Naive thymus-derived CD8-positive, alpha-beta T cell (primary cell): ENCODE measurements around the gene CD68. TPM values are rescaled to one million over a fixed set of nuclear protein-coding genes. Genes with fewer than 3 reads are reported as not detected.

Experiments
- ATAC-seq, 2 donors: fragments of 150-1000 bp; cut with Tn5 transposase in 1 of 2; sonication (Bioruptor Pico), chemical (Tn5 transposase) in 1 of 2; 1 replicate in 1 of 2; 2 replicates in 1 of 2; pipeline ENCODE4 v1.10.0; 2021; ENCODE audit warnings: mild to moderate bottlenecking in 2 of 2, moderate library complexity in 2 of 2
- POLR2A ChIA-PET: fragments of 350-600 bp; sonication (Branson Sonifier 250); formaldehyde crosslinking; loops from one replicate; lab custom pipeline; 2021; ENCODE audit warnings: antibody characterized with exemption; lab: Charles Lee
- DNase-seq, 10 donors: peaks; one replicate each; pipeline versions ENCODE4 v3.0.0 to v3.0.0-alpha.2; 2020 to 2022
- H3K27ac Mint-ChIP-seq, 10 donors: one replicate each; pipeline ENCODE4 v1.8.0; 2020 to 2022; ENCODE audit warnings: mild to moderate bottlenecking in 10 of 10, mixed read lengths in 10 of 10, moderate library complexity in 4 of 10, inconsistent platforms in 1 of 10
- H3K27me3 Mint-ChIP-seq, 5 donors: one replicate each; pipeline ENCODE4 v1.8.0; 2021 to 2022; ENCODE audit warnings: mixed read lengths in 5 of 5
- H3K36me3 Mint-ChIP-seq, 3 donors: one replicate each; pipeline ENCODE4 v1.8.0; 2020 to 2022; ENCODE audit warnings: mixed read lengths in 3 of 3, mild to moderate bottlenecking in 2 of 3, inconsistent platforms in 1 of 3
- H3K4me1 Mint-ChIP-seq, 4 donors: one replicate each; pipeline ENCODE4 v1.8.0; 2021 to 2022; ENCODE audit warnings: mixed read lengths in 4 of 4
- H3K4me3 Mint-ChIP-seq, 10 donors: one replicate each; pipeline ENCODE4 v1.8.0; 2020 to 2022; ENCODE audit warnings: mild to moderate bottlenecking in 10 of 10, mixed read lengths in 10 of 10, moderate library complexity in 6 of 10, inconsistent platforms in 1 of 10
- H3K9me3 Mint-ChIP-seq, 9 donors: one replicate each; pipeline ENCODE4 v1.8.0; 2020 to 2022; ENCODE audit warnings: mixed read lengths in 9 of 9, mild to moderate bottlenecking in 3 of 9, inconsistent platforms in 1 of 9, moderate library complexity in 1 of 9
- polyA plus RNA-seq, 3 donors: library from polyadenylated mRNA; unstranded; fragments of 300-500 nt; fragmentation: Illumina TruSeq; gene quantifications; one replicate each; pipeline ENCODE4 v1.2.3, GENCODE V29; 2021
- total RNA-seq, 8 experiments: library from RNA in 2 of 8; stranded (reverse) in 2 of 8; gene quantifications; one replicate each; pipeline ENCODE4 v1.2.3 and lab custom pipeline; 2021 to 2026

CD68 gene, protein sequence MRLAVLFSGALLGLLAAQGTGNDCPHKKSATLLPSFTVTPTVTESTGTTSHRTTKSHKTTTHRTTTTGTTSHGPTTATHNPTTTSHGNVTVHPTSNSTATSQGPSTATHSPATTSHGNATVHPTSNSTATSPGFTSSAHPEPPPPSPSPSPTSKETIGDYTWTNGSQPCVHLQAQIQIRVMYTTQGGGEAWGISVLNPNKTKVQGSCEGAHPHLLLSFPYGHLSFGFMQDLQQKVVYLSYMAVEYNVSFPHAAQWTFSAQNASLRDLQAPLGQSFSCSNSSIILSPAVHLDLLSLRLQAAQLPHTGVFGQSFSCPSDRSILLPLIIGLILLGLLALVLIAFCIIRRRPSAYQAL
- total RNA-seq (1 to 10 TPM; 4.4 to 4.6 TPM), polyA plus RNA-seq (under 1 TPM; 0.15 to 0.59 (median 0.31) TPM), total RNA-seq (lab: John Stamatoyannopoulos, UW) (0 to 0.49 (median 0.04) reads per million in 6 experiments)

DNA sequence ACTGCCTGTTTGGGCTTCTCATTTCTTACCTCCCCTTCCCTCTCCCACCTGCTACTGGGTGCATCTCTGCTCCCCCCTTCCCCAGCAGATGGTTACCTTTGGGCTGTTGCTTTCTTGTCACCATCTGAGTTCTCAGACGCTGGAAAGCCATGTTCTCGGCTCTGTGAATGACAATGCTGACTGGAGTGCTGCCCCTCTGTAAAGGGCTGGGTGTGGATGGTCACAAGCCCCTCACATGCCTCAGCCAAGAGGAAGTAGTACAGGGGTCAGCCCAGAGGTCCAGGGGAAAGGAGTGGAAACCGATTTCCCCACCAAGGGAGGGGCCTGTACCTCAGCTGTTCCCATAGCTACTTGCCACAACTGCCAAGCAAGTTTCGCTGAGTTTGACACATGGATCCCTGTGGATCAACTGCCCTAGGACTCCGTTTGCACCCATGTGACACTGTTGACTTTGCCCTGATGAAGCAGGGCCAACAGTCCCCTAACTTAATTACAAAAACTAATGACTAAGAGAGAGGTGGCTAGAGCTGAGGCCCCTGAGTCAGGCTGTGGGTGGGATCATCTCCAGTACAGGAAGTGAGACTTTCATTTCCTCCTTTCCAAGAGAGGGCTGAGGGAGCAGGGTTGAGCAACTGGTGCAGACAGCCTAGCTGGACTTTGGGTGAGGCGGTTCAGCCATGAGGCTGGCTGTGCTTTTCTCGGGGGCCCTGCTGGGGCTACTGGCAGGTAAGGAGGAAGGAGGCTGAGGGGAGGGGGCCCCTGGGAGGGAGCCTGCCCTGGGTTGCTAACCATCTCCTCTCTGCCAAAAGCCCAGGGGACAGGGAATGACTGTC lies at the start of gene CD68:
TSS of gene CD68 (plus strand) at position 638 of the 833 bp plus-strand sequence. CDS start at position 678, 40 bp downstream.
- peak in 5 of 10 donors; percentile 27 to 66 (median 47) for DNase-seq
- H3K27me3 Mint-ChIP-seq = no peaks in the 10 kb centered on the region
- H3K4me1 Mint-ChIP-seq = peaks cover 30 to 91% (median 76%) of the 10 kb centered on the region in 4 donors
- peak in 1 of 2 donors; percentile 11 for ATAC-seq
- peak within 1 kb of the TSS in 9 of 10 donors; percentile 0 to 81 (median 45) for H3K4me3 Mint-ChIP-seq
- H3K36me3 Mint-ChIP-seq = peaks cover 0 to 57% (median 33%) of the 10 kb centered on the region in 3 donors
- H3K27ac Mint-ChIP-seq = peak within 1 kb of the TSS; percentile 70 to 95 (median 90)
- no peaks in the 10 kb centered on the region for H3K9me3 Mint-ChIP-seq
- POLR2A ChIA-PET = interaction anchor here (0.7 to 3.1 kb wide), 5 partner anchors 14 to 135 kb away, joined by 3 to 16 read pairs (median 7); partner anchors contain the start of genes SENP3, TP53 and WRAP53

- ATAC-seq = no peak
- Mint-ChIP-seq H3K4me1 (peaks cover 0 to 2% (median under 1%) of the 10 kb centered on the region in 4 donors), H3K4me3 (no peak overlapping the region), H3K27me3 (no peaks in the 10 kb centered on the region), H3K36me3 (no peaks in the 10 kb centered on the region), H3K27ac (no peak overlapping the region), H3K9me3 (peaks cover 0 to 29% (median 0%) of the 10 kb centered on the region in 9 donors)
- DNase-seq = no peak
- POLR2A ChIA-PET = interaction anchor here (0.6 kb wide), 1 partner anchor 9 kb away, joined by 4 read pairs; no protein-coding TSS in a partner anchor
Observed at GRCh38 chr17:7530023-7530900, 49.2 kb upstream of the CD68 start.

- Mint-ChIP-seq H3K4me1 (peaks cover 0 to 2% (median 0%) of the 10 kb centered on the region in 4 donors), H3K9me3 (no peaks in the 10 kb centered on the region), H3K4me3 (no peak overlapping the region), H3K36me3 (no peaks in the 10 kb centered on the region), H3K27me3 (no peaks in the 10 kb centered on the region), H3K27ac (peak overlapping the region in 1 of 10 donors; percentile 24)
- POLR2A ChIA-PET = no interaction called here
- ATAC-seq (no peak), DNase-seq (no peak)
Observed at GRCh38 chr17:7538050-7538449, 41.4 kb upstream of the CD68 start.

GRCh38 chr17:7538891-7539545 lies 40.4 kb upstream of the CD68 start:
- ATAC-seq (no peak), DNase-seq (no peak)
- no peaks in the 10 kb centered on the region for H3K9me3 Mint-ChIP-seq
- H3K27me3 Mint-ChIP-seq = no peaks in the 10 kb centered on the region
- POLR2A ChIA-PET = no interaction called here
- peaks cover 0 to 2% (median 0%) of the 10 kb centered on the region in 4 donors for H3K4me1 Mint-ChIP-seq
- H3K4me3 Mint-ChIP-seq = no peak overlapping the region
- H3K27ac Mint-ChIP-seq = no peak overlapping the region
- no peaks in the 10 kb centered on the region for H3K36me3 Mint-ChIP-seq

DNA sequence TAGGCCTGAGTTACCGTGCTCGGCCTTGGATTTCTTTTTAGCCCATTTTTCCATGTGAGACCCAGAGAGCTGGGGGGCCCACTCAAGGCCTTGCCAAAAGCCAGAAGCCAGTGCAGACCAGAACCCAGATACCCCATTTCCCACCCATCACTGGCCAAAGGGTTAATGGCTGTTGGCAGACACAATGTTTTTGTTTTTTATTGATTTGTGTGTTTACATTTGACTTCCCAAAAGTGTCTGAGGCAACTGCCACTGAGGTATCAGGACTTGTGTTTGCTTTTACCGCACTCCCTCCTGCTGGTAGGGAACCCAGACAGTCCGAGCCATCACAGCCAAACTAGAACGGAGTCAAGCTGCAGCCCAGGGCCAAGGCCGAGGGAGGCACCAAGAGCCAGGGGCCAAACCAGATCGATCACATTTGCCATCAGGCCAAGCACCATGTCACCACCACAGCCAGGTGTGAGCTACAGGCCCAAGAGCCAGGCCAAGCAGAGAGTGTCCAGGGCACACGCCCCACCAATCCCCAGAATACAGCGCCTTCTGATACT lies 38.3 kb upstream of the CD68 start:
- Mint-ChIP-seq H3K4me3 (no peak overlapping the region), H3K27me3 (no peaks in the 10 kb centered on the region), H3K4me1 (no peaks in the 10 kb centered on the region), H3K27ac (no peak overlapping the region), H3K9me3 (no peaks in the 10 kb centered on the region), H3K36me3 (no peaks in the 10 kb centered on the region)
- POLR2A ChIA-PET = interaction anchor here (0.7 kb wide), 1 partner anchor 104 kb away, joined by 3 read pairs; no protein-coding TSS in a partner anchor
- ATAC-seq (no peak), DNase-seq (no peak)

- ATAC-seq = no peak
- POLR2A ChIA-PET = interaction anchor here (2.4 kb wide), 1 partner anchor 16 kb away, joined by 7 read pairs; the partner anchor contains the start of gene SENP3
- no peak overlapping the region for H3K4me3 Mint-ChIP-seq
Observed at GRCh38 chr17:7544911-7545310, 34.5 kb upstream of the CD68 start.

GRCh38 chr17:7548585-7549400 lies 30.6 kb upstream of the CD68 start, which contains the start of gene TNFSF12:
TNFSF12 (plus strand) TSS chr17:7549058; CDS start chr17:7549154, 96 bp downstream.
- peak within 1 kb of the TSS; percentile 72 to 92 (median 88) for H3K4me3 Mint-ChIP-seq
- H3K36me3 Mint-ChIP-seq = peaks cover 0 to 7% (median 0%) of the 10 kb centered on the region in 3 donors
- no peaks in the 10 kb centered on the region for H3K9me3 Mint-ChIP-seq
- peaks cover 28 to 57% (median 54%) of the 10 kb centered on the region in 4 donors for H3K4me1 Mint-ChIP-seq
- peak; percentile 33 to 71 for ATAC-seq
- H3K27ac Mint-ChIP-seq = peak within 1 kb of the TSS; percentile 66 to 96 (median 94)
- POLR2A ChIA-PET = interaction anchor here (0.6 to 2.9 kb wide), 20 partner anchors 9 to 699 kb away, joined by 3 to 21 read pairs (median 4); partner anchors contain the start of genes CTC1, POLR2A, SENP3 and TP53
- H3K27me3 Mint-ChIP-seq = no peaks in the 10 kb centered on the region
- DNase-seq = peak in 8 of 10 donors; percentile 34 to 79 (median 52)

More at GRCh38 chr17:7544911-7545310, 34.5 kb upstream of the CD68 start:
- Mint-ChIP-seq H3K36me3 (no peaks in the 10 kb centered on the region), H3K9me3 (no peaks in the 10 kb centered on the region), H3K27me3 (no peaks in the 10 kb centered on the region), H3K4me1 (peaks cover 12 to 21% (median 17%) of the 10 kb centered on the region in 4 donors), H3K27ac (no peak overlapping the region)
- DNase-seq = no peak

GRCh38 chr17:7549401-7550055 lies 29.9 kb upstream of the CD68 start:
- Mint-ChIP-seq H3K27ac (peak overlapping the region; percentile 66 to 96 (median 92)), H3K27me3 (no peaks in the 10 kb centered on the region), H3K4me3 (peak overlapping the region; percentile 72 to 92 (median 84)), H3K9me3 (no peaks in the 10 kb centered on the region), H3K4me1 (peaks cover 30 to 60% (median 58%) of the 10 kb centered on the region in 4 donors), H3K36me3 (peaks cover 0 to 8% (median 0%) of the 10 kb centered on the region in 3 donors)
- POLR2A ChIA-PET = interaction anchor here (0.6 to 2.9 kb wide), 20 partner anchors 8 to 698 kb away, joined by 3 to 21 read pairs (median 4); partner anchors contain the start of genes CTC1, POLR2A, SENP3 and TNFSF13
- ATAC-seq (peak; percentile 52 to 63), DNase-seq (peak in 9 of 10 donors; percentile 22 to 73 (median 44))

- POLR2A ChIA-PET = interaction anchor here (0.9 to 2.9 kb wide), 10 partner anchors 8 to 194 kb away, joined by 3 to 21 read pairs (median 4); partner anchors contain the start of genes POLR2A, SENP3, TNFSF13 and TP53
- H3K36me3 Mint-ChIP-seq = peaks cover 0 to 8% (median 0%) of the 10 kb centered on the region in 3 donors
- H3K27me3 Mint-ChIP-seq = no peaks in the 10 kb centered on the region
- no peaks in the 10 kb centered on the region for H3K9me3 Mint-ChIP-seq
- ATAC-seq (no peak), DNase-seq (no peak)
- peak overlapping the region; percentile 72 to 92 (median 84) for H3K4me3 Mint-ChIP-seq
- peak overlapping the region; percentile 35 to 96 (median 92) for H3K27ac Mint-ChIP-seq
- H3K4me1 Mint-ChIP-seq = peaks cover 35 to 67% (median 64%) of the 10 kb centered on the region in 4 donors
Observed at GRCh38 chr17:7550344-7550743, 29.1 kb upstream of the CD68 start.
